ENCODE results near the gene HSD3B1.
"Not testable (repeated sequence)": the region's sequence is repeated elsewhere in the genome, so short reads cannot be mapped to it uniquely, and the experiment has no call there.

Gene HSD3B1

DNA sequence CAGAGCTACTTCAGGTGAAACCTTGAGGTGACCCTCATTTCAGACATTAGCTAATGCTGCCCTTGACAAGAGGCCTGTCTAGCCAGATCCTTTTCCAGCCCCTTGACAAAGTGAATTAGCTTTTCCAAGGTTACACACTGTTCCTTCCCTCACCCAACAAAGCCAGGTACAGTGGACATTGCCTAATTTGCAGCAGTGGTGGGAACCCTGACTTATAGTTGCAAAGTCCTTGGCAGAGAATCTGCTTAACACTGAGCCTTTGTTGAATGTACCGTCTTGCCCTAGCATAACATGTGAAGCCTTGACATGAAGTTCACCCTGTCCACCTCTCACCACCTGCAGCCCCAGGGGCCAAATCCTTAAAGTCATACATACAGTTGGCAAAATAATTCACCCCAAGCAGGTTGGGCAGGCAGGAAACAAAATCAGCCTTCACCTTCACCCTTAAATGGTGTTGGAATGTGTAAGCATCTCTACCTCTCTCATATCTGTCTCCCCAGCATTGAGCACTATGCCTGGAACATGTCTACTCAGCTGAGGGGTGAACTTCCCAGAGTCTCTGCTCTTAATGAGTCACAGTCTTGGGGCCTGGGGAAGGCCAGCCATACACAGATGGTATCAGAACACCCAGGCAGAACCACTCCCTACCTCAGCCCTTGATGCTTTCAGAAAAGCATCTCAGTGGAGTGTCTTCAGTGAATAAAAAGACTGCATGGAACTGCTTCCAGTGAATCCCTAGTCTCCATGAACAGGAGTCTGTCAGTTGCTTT lies 46.5 kb downstream of the HSD3B1 start:
- not testable (repeated sequence) for DNase-seq (ENCODE audit: low spot score)

DNA sequence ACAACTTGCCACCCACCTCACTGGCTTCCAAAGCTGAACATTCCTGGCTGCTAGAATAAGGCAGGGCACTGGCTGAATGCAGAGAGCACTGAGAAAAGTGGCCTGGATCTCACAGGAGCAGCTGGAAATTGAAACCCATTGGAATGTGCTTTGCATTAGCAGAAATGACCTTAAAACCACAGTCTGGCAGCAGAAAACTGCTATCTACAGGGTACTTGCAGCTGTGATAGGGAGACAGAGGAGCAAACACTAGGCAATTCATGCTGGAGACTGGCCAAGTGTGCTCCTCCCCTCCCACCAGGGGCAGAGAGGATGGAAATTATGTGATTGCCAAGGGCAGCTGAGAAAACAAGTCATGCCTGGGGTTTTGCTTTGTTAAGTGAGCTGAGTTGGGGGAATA lies 47.2 kb downstream of the HSD3B1 start:
- peak; percentile 20 for DNase-seq (ENCODE audit: low spot score)

- no peak for DNase-seq (ENCODE audit: low spot score)
Observed at GRCh38 chr1:119556423-119556822, 49.4 kb downstream of the HSD3B1 start.

- DNase-seq (ENCODE audit: low spot score): not testable (repeated sequence)
Observed at GRCh38 chr1:119560402-119560801, 53.4 kb downstream of the HSD3B1 start.

DNA sequence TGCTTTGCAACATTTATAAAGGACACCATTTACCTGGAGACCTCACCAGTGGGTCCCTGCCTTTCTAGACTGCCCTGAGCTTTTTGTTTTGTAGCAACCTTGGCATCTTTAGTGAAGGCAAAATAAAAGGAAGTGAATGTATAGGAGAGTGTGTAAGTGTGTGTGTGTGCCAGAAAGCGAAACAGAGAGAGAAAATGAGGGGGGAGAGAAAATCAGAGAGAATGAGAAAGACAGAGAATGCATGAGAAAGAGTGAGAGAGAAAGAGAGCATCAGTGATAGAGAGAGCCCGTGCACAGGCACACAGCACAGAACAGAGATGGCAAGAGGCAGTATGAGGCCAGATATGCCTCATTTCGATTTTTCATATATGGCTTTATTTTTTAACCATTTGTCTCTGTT lies 57.5 kb downstream of the HSD3B1 start:
- DNase-seq (ENCODE audit: low spot score): no peak
